K562 (cell line): ENCODE results near the gene AK4. TPM values are rescaled to one million over a fixed set of nuclear protein-coding genes. Genes with fewer than 3 reads are reported as not detected.

Experiments used
- CXXC5 ChIP-seq: fragments of 250-450 bp; sonication (Bioruptor Pico); IDR thresholded peaks from 2 replicates; pipeline ENCODE4 v1.8.0; 2022; ENCODE audit warnings: inconsistent platforms, mild to moderate bottlenecking, moderate library complexity
- EHMT2 ChIP-seq: fragments of 450-650 bp; IDR thresholded peaks from 2 replicates; pipeline ENCODE4 v1.6.1; 2018; ENCODE audit warnings: antibody characterized with exemption
- FOS ChIP-seq: IDR thresholded peaks from 3 replicates; pipeline ENCODE4 v1.6.1; 2011; ENCODE audit not compliant: insufficient read length; ENCODE audit errors: extremely low read depth
- GATAD2A ChIP-seq: fragments of 450-650 bp; IDR thresholded peaks from 2 replicates; pipeline ENCODE4 v1.6.1; 2017
- POLR2AphosphoS5 ChIP-seq: IDR thresholded peaks from 2 replicates; pipeline ENCODE4 v1.6.1; 2011; ENCODE audit warnings: mild to moderate bottlenecking, low read depth, low read length, moderate library complexity; ENCODE audit not compliant: control insufficient read depth, insufficient read depth
- RFX1 ChIP-seq: fragments of 450-650 bp; IDR thresholded peaks from 2 replicates; pipeline ENCODE4 v1.6.1; 2016; ENCODE audit warnings: mild to moderate bottlenecking, moderate library complexity
- ZBTB17 ChIP-seq: fragments of 450-650 bp; formaldehyde crosslinking; IDR thresholded peaks from 2 replicates; pipeline ENCODE4 v1.4.0; 2020; ENCODE audit warnings: mild to moderate bottlenecking
- ZNF717 ChIP-seq: fragments of 250-450 bp; sonication (Bioruptor Pico); IDR thresholded peaks from 2 replicates; pipeline ENCODE4 v1.5.0; 2021
- ZNF76 ChIP-seq: fragments of 250-450 bp; sonication (Bioruptor Pico); IDR thresholded peaks from 2 replicates; pipeline ENCODE4 v1.4.0; 2020; ENCODE audit warnings: mild to moderate bottlenecking, moderate library complexity, borderline replicate concordance
- polyA plus RNA-seq, 8 experiments: library from polyadenylated mRNA; depleted of rRNA in 4 of 8; stranded (reverse) in 5 of 8; unstranded in 3 of 8; fragments of >200 nt; fragmentation: Nextera tagmentation in 2 of 8; fragmentation: Illumina TruSeq in 1 of 8; extraction: Ambion mirVana in 2 of 8; extraction: Trizol in 1 of 8; gene quantifications; 2 replicates each; pipeline versions ENCODE4 v1.2.1 to v1.2.3, GENCODE V29; 2011 to 2014; ENCODE audit warnings: inconsistent platforms in 1 of 8, missing spikeins in 1 of 8
- total RNA-seq, 7 experiments: library from RNA; depleted of rRNA in 6 of 7; stranded (reverse); fragments of >200 nt in 6 of 7; fragmentation: Illumina TruSeq in 2 of 7; extraction: Trizol in 2 of 7; gene quantifications; 2 replicates each; pipeline versions ENCODE4 v1.2.1 to v1.2.3, GENCODE V29; 2011 to 2021; ENCODE audit warnings: low replicate concordance in 1 of 7
- TF ChIP-seq, protein P1 (sequence below), 2 experiments: IDR thresholded peaks in 1 of 2; conservative IDR thresholded peaks in 1 of 2; 2 replicates each; pipeline ENCODE4 v1.6.1; 2016; ENCODE audit warnings: low read depth in 2 of 2, mild to moderate bottlenecking in 1 of 2, missing compliant biosample characterization in 1 of 2, missing genetic modification characterization in 1 of 2, moderate library complexity in 1 of 2
- TF ChIP-seq, protein P2 (sequence below): sonication (generic); formaldehyde crosslinking; IDR thresholded peaks from 2 replicates; pipeline ENCODE4 v1.8.0; 2023; ENCODE audit warnings: missing genetic modification reagents, mild to moderate bottlenecking, borderline replicate concordance
- TF ChIP-seq, protein P3 (sequence below): fragments of 200-800 bp; sonication (Bioruptor generic); IDR thresholded peaks from 2 replicates; pipeline ENCODE4 v1.6.1; 2017; ENCODE audit warnings: missing genetic modification characterization, missing compliant biosample characterization
- TF ChIP-seq, protein P4 (sequence below): sonication (generic); formaldehyde crosslinking; IDR thresholded peaks from 2 replicates; pipeline ENCODE4 v1.8.0; 2023; ENCODE audit warnings: mild to moderate bottlenecking, missing genetic modification reagents

The AK4 gene
- total and polyA plus RNA-seq, 9 of the 15 experiments (the other 6 are each of a cell fraction or from before 2014, with no cell fraction given), result 10.4 to 96.6 (median 21.5) TPM

DNA sequence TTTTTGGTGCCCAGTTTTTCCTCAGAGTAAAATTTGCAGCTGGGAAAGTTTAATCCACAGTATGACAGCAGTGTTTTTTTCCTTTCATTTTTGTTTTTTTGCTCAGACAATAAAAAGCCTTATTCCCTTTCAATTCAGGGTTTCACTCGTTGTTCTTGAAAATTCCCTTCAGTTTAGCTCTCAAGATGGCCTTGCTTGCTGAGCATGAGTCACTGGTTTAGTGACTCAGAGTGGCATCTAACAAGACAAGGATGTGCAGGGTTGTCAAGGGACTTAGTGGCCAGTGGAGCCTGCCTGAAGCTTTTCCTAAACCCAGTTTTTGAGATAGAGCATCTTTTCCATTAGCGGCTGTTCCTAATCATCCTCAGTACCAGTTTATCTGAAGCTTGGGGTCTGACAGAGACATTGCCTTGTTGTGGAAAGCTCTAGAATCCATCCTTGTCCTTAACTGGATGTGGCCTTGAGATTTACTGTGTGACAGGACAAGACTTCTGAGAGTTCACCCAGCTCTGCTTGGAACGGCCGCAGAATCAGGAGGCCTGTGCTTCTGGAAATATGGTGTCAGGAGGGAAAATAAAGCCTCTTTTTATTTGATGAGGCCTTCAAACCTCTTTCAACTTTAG, 113.0 kb downstream of the AK4 start (continued):
- TF ChIP-seq, protein P1, sequence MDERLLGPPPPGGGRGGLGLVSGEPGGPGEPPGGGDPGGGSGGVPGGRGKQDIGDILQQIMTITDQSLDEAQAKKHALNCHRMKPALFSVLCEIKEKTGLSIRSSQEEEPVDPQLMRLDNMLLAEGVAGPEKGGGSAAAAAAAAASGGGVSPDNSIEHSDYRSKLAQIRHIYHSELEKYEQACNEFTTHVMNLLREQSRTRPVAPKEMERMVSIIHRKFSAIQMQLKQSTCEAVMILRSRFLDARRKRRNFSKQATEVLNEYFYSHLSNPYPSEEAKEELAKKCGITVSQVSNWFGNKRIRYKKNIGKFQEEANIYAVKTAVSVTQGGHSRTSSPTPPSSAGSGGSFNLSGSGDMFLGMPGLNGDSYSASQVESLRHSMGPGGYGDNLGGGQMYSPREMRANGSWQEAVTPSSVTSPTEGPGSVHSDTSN (CRISPR knock-in tag; IDR thresholded peaks at IDR 0.05; ENCODE audit: low read depth), result no peak
- TF ChIP-seq, protein P1 (tag; conservative IDR thresholded peaks at IDR 0.05; ENCODE audit: low read depth), result no peak
- TF ChIP-seq, protein P2, sequence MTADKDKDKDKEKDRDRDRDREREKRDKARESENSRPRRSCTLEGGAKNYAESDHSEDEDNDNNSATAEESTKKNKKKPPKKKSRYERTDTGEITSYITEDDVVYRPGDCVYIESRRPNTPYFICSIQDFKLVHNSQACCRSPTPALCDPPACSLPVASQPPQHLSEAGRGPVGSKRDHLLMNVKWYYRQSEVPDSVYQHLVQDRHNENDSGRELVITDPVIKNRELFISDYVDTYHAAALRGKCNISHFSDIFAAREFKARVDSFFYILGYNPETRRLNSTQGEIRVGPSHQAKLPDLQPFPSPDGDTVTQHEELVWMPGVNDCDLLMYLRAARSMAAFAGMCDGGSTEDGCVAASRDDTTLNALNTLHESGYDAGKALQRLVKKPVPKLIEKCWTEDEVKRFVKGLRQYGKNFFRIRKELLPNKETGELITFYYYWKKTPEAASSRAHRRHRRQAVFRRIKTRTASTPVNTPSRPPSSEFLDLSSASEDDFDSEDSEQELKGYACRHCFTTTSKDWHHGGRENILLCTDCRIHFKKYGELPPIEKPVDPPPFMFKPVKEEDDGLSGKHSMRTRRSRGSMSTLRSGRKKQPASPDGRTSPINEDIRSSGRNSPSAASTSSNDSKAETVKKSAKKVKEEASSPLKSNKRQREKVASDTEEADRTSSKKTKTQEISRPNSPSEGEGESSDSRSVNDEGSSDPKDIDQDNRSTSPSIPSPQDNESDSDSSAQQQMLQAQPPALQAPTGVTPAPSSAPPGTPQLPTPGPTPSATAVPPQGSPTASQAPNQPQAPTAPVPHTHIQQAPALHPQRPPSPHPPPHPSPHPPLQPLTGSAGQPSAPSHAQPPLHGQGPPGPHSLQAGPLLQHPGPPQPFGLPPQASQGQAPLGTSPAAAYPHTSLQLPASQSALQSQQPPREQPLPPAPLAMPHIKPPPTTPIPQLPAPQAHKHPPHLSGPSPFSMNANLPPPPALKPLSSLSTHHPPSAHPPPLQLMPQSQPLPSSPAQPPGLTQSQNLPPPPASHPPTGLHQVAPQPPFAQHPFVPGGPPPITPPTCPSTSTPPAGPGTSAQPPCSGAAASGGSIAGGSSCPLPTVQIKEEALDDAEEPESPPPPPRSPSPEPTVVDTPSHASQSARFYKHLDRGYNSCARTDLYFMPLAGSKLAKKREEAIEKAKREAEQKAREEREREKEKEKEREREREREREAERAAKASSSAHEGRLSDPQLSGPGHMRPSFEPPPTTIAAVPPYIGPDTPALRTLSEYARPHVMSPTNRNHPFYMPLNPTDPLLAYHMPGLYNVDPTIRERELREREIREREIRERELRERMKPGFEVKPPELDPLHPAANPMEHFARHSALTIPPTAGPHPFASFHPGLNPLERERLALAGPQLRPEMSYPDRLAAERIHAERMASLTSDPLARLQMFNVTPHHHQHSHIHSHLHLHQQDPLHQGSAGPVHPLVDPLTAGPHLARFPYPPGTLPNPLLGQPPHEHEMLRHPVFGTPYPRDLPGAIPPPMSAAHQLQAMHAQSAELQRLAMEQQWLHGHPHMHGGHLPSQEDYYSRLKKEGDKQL (CRISPR knock-in tag), result no peak
- TF ChIP-seq POLR2AphosphoS5 (no peak), RFX1 (peak; percentile 30; the same call in 1 of the 2 replicates), CXXC5 (no peak), ZNF76 (CRISPR knock-in tag) (no peak), ZNF717 (CRISPR knock-in tag) (no peak), ZBTB17 (CRISPR knock-in tag) (no peak), GATAD2A (no peak), FOS (peak; percentile 57), EHMT2 (0 out of 2 replicates have a peak, but pooled peaks have one; percentile 23)
- TF ChIP-seq, protein P3, sequence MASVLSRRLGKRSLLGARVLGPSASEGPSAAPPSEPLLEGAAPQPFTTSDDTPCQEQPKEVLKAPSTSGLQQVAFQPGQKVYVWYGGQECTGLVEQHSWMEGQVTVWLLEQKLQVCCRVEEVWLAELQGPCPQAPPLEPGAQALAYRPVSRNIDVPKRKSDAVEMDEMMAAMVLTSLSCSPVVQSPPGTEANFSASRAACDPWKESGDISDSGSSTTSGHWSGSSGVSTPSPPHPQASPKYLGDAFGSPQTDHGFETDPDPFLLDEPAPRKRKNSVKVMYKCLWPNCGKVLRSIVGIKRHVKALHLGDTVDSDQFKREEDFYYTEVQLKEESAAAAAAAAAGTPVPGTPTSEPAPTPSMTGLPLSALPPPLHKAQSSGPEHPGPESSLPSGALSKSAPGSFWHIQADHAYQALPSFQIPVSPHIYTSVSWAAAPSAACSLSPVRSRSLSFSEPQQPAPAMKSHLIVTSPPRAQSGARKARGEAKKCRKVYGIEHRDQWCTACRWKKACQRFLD (CRISPR knock-in tag), result 0 out of 2 replicates have a peak, but pooled peaks have one; percentile 29
- TF ChIP-seq, protein P4, sequence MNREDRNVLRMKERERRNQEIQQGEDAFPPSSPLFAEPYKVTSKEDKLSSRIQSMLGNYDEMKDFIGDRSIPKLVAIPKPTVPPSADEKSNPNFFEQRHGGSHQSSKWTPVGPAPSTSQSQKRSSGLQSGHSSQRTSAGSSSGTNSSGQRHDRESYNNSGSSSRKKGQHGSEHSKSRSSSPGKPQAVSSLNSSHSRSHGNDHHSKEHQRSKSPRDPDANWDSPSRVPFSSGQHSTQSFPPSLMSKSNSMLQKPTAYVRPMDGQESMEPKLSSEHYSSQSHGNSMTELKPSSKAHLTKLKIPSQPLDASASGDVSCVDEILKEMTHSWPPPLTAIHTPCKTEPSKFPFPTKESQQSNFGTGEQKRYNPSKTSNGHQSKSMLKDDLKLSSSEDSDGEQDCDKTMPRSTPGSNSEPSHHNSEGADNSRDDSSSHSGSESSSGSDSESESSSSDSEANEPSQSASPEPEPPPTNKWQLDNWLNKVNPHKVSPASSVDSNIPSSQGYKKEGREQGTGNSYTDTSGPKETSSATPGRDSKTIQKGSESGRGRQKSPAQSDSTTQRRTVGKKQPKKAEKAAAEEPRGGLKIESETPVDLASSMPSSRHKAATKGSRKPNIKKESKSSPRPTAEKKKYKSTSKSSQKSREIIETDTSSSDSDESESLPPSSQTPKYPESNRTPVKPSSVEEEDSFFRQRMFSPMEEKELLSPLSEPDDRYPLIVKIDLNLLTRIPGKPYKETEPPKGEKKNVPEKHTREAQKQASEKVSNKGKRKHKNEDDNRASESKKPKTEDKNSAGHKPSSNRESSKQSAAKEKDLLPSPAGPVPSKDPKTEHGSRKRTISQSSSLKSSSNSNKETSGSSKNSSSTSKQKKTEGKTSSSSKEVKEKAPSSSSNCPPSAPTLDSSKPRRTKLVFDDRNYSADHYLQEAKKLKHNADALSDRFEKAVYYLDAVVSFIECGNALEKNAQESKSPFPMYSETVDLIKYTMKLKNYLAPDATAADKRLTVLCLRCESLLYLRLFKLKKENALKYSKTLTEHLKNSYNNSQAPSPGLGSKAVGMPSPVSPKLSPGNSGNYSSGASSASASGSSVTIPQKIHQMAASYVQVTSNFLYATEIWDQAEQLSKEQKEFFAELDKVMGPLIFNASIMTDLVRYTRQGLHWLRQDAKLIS (CRISPR knock-in tag), result no peak
